Activated naive CD4-positive, alpha-beta T cell treated with anti-CD3 and anti-CD28 coated beads for 36 hours (primary cell): ENCODE data around the gene RARRES2. TPM values are rescaled to one million over a fixed set of nuclear protein-coding genes. Genes with fewer than 3 reads are reported as not detected.

Experiments
- CTCF ChIA-PET: fragments of 350-600 bp; sonication (Branson Sonifier 250); formaldehyde crosslinking; loops from one replicate; lab custom pipeline; 2021; ENCODE audit warnings: antibody characterized with exemption; lab: Charles Lee
- DNase-seq: peaks from one replicate; pipeline ENCODE4 v3.0.0-alpha.2; 2020
- H3K27ac Mint-ChIP-seq: one replicate; pipeline ENCODE4 v1.8.0; 2021; ENCODE audit warnings: mild to moderate bottlenecking, mixed read lengths
- H3K27me3 Mint-ChIP-seq: one replicate; pipeline ENCODE4 v1.8.0; 2021; ENCODE audit warnings: low read depth, mixed read lengths
- H3K36me3 Mint-ChIP-seq: one replicate; pipeline ENCODE4 v1.8.0; 2021; ENCODE audit warnings: low read depth, mixed read lengths
- H3K4me1 Mint-ChIP-seq: one replicate; pipeline ENCODE4 v1.8.0; 2021; ENCODE audit warnings: low read depth, mixed read lengths
- H3K4me3 Mint-ChIP-seq: one replicate; pipeline ENCODE4 v1.8.0; 2021; ENCODE audit warnings: mild to moderate bottlenecking, moderate library complexity, mixed read lengths
- H3K9me3 Mint-ChIP-seq: one replicate; pipeline ENCODE4 v1.8.0; 2021; ENCODE audit warnings: mixed read lengths
- intact Hi-C: fragments of 100-400 bp; cut with micrococcal nuclease; formaldehyde crosslinking; loops from one replicate; pipeline ENCODE4 v1.15.1; 2023
- total RNA-seq, 2 experiments: library from RNA; stranded (reverse); gene quantifications; one replicate each; pipeline ENCODE4 v1.2.3, GENCODE V29; 2021

The RARRES2 gene
- total RNA-seq, 2 experiments from 2014 or later: not detected

GRCh38 chr7:150374472-150374871, 33.0 kb upstream of the RARRES2 start:
- Mint-ChIP-seq H3K4me1 (peaks cover 54% of the 10 kb centered on the region), H3K27ac (peak overlapping the region; percentile 38), H3K9me3 (no peaks in the 10 kb centered on the region), H3K36me3 (peaks cover 10% of the 10 kb centered on the region), H3K27me3 (no peaks in the 10 kb centered on the region), H3K4me3 (no peak overlapping the region)
- CTCF ChIA-PET: interaction anchor here (0.9 to 1.2 kb wide), 3 partner anchors 9 to 31 kb away, joined by 3 read pairs; no protein-coding TSS in a partner anchor
- DNase-seq: no peak
- intact Hi-C loops: loop anchor here (10.0 kb wide), 2 partner anchors 250 to 710 kb away; partner anchors contain the start of genes AGAP3, FASTK and TMUB1

DNA sequence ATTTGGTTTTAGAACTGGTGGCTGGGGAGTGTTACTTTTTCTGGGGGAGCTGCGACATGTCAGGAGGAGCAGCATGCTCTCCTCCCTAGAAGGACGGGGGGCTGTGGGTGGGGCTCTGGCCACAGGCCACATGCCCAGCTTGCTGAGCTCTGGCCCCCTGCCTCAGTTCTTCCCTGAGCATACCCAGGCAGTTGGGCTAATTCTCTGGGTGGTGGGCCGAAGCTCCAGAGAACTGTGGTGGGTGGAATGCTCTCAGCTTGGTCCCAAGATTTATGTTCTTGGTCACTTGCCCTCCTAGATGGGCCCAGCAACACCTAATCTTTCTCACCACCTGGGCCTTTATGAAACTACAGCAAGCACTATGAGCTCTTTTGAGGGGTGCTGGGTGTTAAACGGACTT, 32.6 kb upstream of the RARRES2 start:
- intact Hi-C loops: loop anchor here (10.0 kb wide), 2 partner anchors 251 to 711 kb away; partner anchors contain the start of genes AGAP3, FASTK and TMUB1
- DNase-seq: peak; percentile 1
- Mint-ChIP-seq H3K9me3 (no peaks in the 10 kb centered on the region), H3K4me1 (peaks cover 55% of the 10 kb centered on the region), H3K36me3 (peaks cover 11% of the 10 kb centered on the region), H3K4me3 (no peak overlapping the region), H3K27me3 (no peaks in the 10 kb centered on the region), H3K27ac (peak overlapping the region; percentile 38)
- CTCF ChIA-PET: interaction anchor here (1.2 kb wide), 1 partner anchor 18 kb away, joined by 5 read pairs; no protein-coding TSS in a partner anchor

GRCh38 chr7:150373049-150373801, 31.8 kb upstream of the RARRES2 start:
- no peaks in the 10 kb centered on the region for H3K27me3 Mint-ChIP-seq
- H3K36me3 Mint-ChIP-seq: peaks cover 12% of the 10 kb centered on the region
- H3K4me3 Mint-ChIP-seq: no peak overlapping the region
- no peak overlapping the region for H3K27ac Mint-ChIP-seq
- peak; percentile 3 for DNase-seq
- H3K9me3 Mint-ChIP-seq: no peaks in the 10 kb centered on the region
- CTCF ChIA-PET: interaction anchor here (1.2 kb wide), 1 partner anchor 18 kb away, joined by 5 read pairs; no protein-coding TSS in a partner anchor
- intact Hi-C loops: loop anchor here (10.0 kb wide), 2 partner anchors 252 to 712 kb away; partner anchors contain the start of genes AGAP3, FASTK and TMUB1
- H3K4me1 Mint-ChIP-seq: peaks cover 54% of the 10 kb centered on the region

GRCh38 chr7:150372271-150373048, 31.0 kb upstream of the RARRES2 start:
- Mint-ChIP-seq H3K4me1 (peaks cover 52% of the 10 kb centered on the region), H3K36me3 (peaks cover 12% of the 10 kb centered on the region), H3K4me3 (no peak overlapping the region), H3K27me3 (no peaks in the 10 kb centered on the region), H3K27ac (no peak overlapping the region), H3K9me3 (no peaks in the 10 kb centered on the region)
- CTCF ChIA-PET: interaction anchor here (1.2 kb wide), 1 partner anchor 17 kb away, joined by 5 read pairs; no protein-coding TSS in a partner anchor
- intact Hi-C loops: loop anchor here (10.0 kb wide), 2 partner anchors 252 to 712 kb away; partner anchors contain the start of genes AGAP3, FASTK and TMUB1
- DNase-seq: no peak

GRCh38 chr7:150371996-150372270, 30.5 kb upstream of the RARRES2 start:
- Mint-ChIP-seq H3K4me3 (no peak overlapping the region), H3K9me3 (no peaks in the 10 kb centered on the region), H3K27me3 (no peaks in the 10 kb centered on the region), H3K36me3 (peaks cover 12% of the 10 kb centered on the region), H3K4me1 (peaks cover 51% of the 10 kb centered on the region), H3K27ac (no peak overlapping the region)
- DNase-seq: no peak
- intact Hi-C loops: loop anchor here (10.0 kb wide), 2 partner anchors 253 to 713 kb away; partner anchors contain the start of genes AGAP3, FASTK and TMUB1
- CTCF ChIA-PET: no interaction called here

DNA sequence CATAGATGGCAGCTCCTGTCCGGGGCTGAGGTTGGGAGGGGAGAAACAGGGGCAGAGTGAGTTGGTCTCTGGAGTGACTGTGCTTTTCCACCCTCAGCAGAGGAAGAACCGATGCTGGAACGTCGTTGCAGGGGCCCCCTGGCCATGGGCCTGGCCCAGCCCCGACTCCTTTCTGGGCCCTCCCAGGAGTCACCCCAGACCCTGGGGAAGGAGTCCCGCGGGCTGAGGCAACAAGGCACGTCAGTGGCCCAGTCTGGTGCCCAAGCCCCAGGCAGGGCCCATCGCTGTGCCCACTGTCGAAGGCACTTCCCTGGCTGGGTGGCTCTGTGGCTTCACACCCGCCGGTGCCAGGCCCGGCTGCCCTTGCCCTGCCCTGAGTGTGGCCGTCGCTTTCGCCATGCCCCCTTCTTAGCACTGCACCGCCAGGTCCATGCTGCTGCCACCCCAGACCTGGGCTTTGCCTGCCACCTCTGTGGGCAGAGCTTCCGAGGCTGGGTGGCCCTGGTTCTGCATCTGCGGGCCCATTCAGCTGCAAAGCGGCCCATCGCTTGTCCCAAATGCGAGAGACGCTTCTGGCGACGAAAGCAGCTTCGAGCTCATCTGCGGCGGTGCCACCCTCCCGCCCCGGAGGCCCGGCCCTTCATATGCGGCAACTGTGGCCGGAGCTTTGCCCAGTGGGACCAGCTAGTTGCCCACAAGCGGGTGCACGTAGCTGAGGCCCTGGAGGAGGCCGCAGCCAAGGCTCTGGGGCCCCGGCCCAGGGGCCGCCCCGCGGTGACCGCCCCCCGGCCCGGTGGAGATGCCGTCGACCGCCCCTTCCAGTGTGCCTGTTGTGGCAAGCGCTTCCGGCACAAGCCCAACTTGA, 29.9 kb upstream of the RARRES2 start:
- Mint-ChIP-seq H3K9me3 (no peaks in the 10 kb centered on the region), H3K27ac (no peak overlapping the region), H3K4me1 (peaks cover 48% of the 10 kb centered on the region), H3K36me3 (peaks cover 12% of the 10 kb centered on the region), H3K27me3 (no peaks in the 10 kb centered on the region), H3K4me3 (no peak overlapping the region)
- DNase-seq: no peak
- CTCF ChIA-PET: interaction anchor here (3.4 kb wide), 1 partner anchor 15 kb away, joined by 22 read pairs; no protein-coding TSS in a partner anchor
- intact Hi-C loops: loop anchor here (10.0 kb wide), 2 partner anchors 253 to 713 kb away; partner anchors contain the start of genes AGAP3, FASTK and TMUB1

GRCh38 chr7:150370612-150371071, 29.2 kb upstream of the RARRES2 start:
- H3K9me3 Mint-ChIP-seq: no peaks in the 10 kb centered on the region
- peak overlapping the region; percentile 94 for H3K4me3 Mint-ChIP-seq
- H3K27ac Mint-ChIP-seq: peak overlapping the region; percentile 95
- peaks cover 12% of the 10 kb centered on the region for H3K36me3 Mint-ChIP-seq
- no peaks in the 10 kb centered on the region for H3K27me3 Mint-ChIP-seq
- peaks cover 48% of the 10 kb centered on the region for H3K4me1 Mint-ChIP-seq
- DNase-seq: no peak
- intact Hi-C loops: loop anchor here (10.0 kb wide), 2 partner anchors 254 to 714 kb away; partner anchors contain the start of genes AGAP3, FASTK and TMUB1
- CTCF ChIA-PET: interaction anchor here (0.6 to 3.4 kb wide), 3 partner anchors 7 to 35 kb away, joined by 3 to 22 read pairs (median 8); a partner anchor contains a TSS

DNA sequence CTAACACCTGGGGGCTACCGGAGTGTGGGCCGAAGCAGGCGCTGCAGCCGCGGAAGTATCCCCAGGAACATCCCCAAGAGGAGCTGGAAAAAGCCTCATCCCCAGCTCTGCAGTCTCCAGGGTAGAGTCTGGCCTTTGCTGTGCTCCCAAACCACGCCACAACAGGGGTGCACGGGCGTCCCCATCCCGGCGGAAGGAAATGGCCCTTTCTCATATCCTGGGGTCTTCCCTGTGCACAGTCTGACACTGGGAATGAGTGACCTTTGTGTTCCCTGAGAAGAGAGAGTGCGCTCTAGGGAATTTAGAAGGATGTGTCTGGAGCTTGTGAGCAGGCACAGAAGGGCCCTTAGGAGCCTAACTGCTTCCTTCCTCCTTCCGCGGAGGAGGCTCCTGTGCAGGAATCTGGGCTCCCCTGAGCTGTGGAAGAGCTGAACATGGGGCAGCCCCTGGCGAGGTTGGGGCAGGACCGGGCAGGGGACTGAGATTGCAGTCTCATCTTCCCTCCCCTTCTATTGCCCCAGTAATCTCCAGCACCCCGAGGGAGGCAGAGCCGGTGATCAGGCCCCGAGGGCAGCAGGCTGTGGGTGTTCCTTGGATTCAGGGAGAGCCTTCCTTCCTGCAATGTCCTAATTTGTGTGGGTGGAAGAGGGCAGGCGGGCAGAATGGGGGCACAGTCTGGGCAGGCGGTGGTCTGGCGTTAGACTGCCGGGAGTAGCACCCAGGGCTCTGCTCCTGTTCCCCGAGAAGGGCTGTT, 28.5 kb upstream of the RARRES2 start:
- Mint-ChIP-seq H3K36me3 (peaks cover 12% of the 10 kb centered on the region), H3K27ac (peak overlapping the region; percentile 95), H3K27me3 (no peaks in the 10 kb centered on the region), H3K9me3 (no peaks in the 10 kb centered on the region), H3K4me3 (peak overlapping the region; percentile 94), H3K4me1 (peaks cover 46% of the 10 kb centered on the region)
- intact Hi-C loops: loop anchor here (1.0 to 10.0 kb wide), 6 partner anchors 9 to 715 kb away; partner anchors contain the start of genes AGAP3, FASTK, GIMAP7 and TMUB1
- peak; percentile 24 for DNase-seq
- CTCF ChIA-PET: interaction anchor here (0.6 to 3.4 kb wide), 5 partner anchors 8 to 322 kb away, joined by 3 to 22 read pairs (median 3); partner anchors contain the start of genes ACTR3C and LRRC61

GRCh38 chr7:150368884-150369747, 27.7 kb upstream of the RARRES2 start:
- intact Hi-C loops: loop anchor here (1.0 to 5.0 kb wide), 5 partner anchors 10 to 388 kb away; partner anchors contain the start of genes GIMAP7 and ZNF775
- peaks cover 12% of the 10 kb centered on the region for H3K36me3 Mint-ChIP-seq
- H3K4me1 Mint-ChIP-seq: peaks cover 43% of the 10 kb centered on the region
- H3K4me3 Mint-ChIP-seq: peak overlapping the region; percentile 94
- CTCF ChIA-PET: interaction anchor here (0.9 to 3.4 kb wide), 3 partner anchors 9 to 46 kb away, joined by 3 to 22 read pairs (median 8); partner anchors contain the start of genes ACTR3C and LRRC61
- H3K27me3 Mint-ChIP-seq: no peaks in the 10 kb centered on the region
- peak; percentile 51 for DNase-seq
- peak overlapping the region; percentile 95 for H3K27ac Mint-ChIP-seq
- no peaks in the 10 kb centered on the region for H3K9me3 Mint-ChIP-seq
